Activated CD4-positive, CD25-positive, alpha-beta regulatory T cell treated with anti-CD3 and anti-CD28 coated beads, Interleukin-2, amount 50 U/mL, for 72 hours (primary cell): ENCODE measurements around the gene DGAT2L6.
"Not testable (repeated sequence)": the region's sequence is repeated elsewhere in the genome, so short reads cannot be mapped to it uniquely, and the experiment has no call there.

Experiments used
- DNase-seq: peaks from one replicate; pipeline ENCODE4 v3.0.0; 2021

The DGAT2L6 gene

GRCh38 chrX:70201732-70202131 lies 24.4 kb downstream of the DGAT2L6 start:
- DNase-seq: no peak

- DNase-seq: no peak
These were observed 31.2 kb downstream of the DGAT2L6 start for GRCh38 chrX:70208479-70208878.

GRCh38 chrX:70209570-70209969 lies 32.3 kb downstream of the DGAT2L6 start:
- not testable (repeated sequence) for DNase-seq

- no peak for DNase-seq
These were observed 42.9 kb downstream of the DGAT2L6 start for GRCh38 chrX:70219938-70220764.

GRCh38 chrX:70226048-70226447 lies 48.8 kb downstream of the DGAT2L6 start:
- no peak for DNase-seq

- no peak for DNase-seq
These were observed 49.4 kb downstream of the DGAT2L6 start for GRCh38 chrX:70226687-70227086.

- DNase-seq: no peak
These were observed 54.4 kb downstream of the DGAT2L6 start for GRCh38 chrX:70231666-70232065.

- DNase-seq: no peak
These were observed 57.1 kb downstream of the DGAT2L6 start, which contains the start of gene AWAT1 for GRCh38 chrX:70234355-70234754. Gene AWAT1 (plus strand): TSS chrX:70234655. CDS start chrX:70234696, 41 bp downstream.

GRCh38 chrX:70240751-70241150 lies 63.5 kb downstream of the DGAT2L6 start:
- DNase-seq: no peak

- no peak for DNase-seq
These were observed 64.2 kb downstream of the DGAT2L6 start for GRCh38 chrX:70241501-70241900.

GRCh38 chrX:70243601-70244000 lies 66.3 kb downstream of the DGAT2L6 start:
- DNase-seq: not testable (repeated sequence)

- DNase-seq: no peak
These were observed 67.6 kb downstream of the DGAT2L6 start for GRCh38 chrX:70244881-70245280.

- no peak for DNase-seq
These were observed 70.0 kb downstream of the DGAT2L6 start for GRCh38 chrX:70247252-70247651.

- no peak for DNase-seq
These were observed 75.2 kb downstream of the DGAT2L6 start for GRCh38 chrX:70252491-70252890.

GRCh38 chrX:70253377-70254062 lies 76.2 kb downstream of the DGAT2L6 start:
- DNase-seq: no peak

GRCh38 chrX:70254063-70254400 lies 76.7 kb downstream of the DGAT2L6 start:
- no peak for DNase-seq

GRCh38 chrX:70254909-70255308 lies 77.6 kb downstream of the DGAT2L6 start:
- no peak for DNase-seq
